GM15510 (cell line): ENCODE results near the gene EFEMP2.

ENCODE experiments used
- POLR2A ChIP-seq: IDR thresholded peaks from 3 replicates; pipeline ENCODE4 v1.6.1; 2011; ENCODE audit warnings: borderline replicate concordance; ENCODE audit not compliant: insufficient read length; ENCODE audit errors: extremely low read depth

EFEMP2 gene

GRCh38 chr11:65891219-65892136 is 18.9 kb upstream of the EFEMP2 start:
- peak; percentile 27 for TF ChIP-seq POLR2A

DNA sequence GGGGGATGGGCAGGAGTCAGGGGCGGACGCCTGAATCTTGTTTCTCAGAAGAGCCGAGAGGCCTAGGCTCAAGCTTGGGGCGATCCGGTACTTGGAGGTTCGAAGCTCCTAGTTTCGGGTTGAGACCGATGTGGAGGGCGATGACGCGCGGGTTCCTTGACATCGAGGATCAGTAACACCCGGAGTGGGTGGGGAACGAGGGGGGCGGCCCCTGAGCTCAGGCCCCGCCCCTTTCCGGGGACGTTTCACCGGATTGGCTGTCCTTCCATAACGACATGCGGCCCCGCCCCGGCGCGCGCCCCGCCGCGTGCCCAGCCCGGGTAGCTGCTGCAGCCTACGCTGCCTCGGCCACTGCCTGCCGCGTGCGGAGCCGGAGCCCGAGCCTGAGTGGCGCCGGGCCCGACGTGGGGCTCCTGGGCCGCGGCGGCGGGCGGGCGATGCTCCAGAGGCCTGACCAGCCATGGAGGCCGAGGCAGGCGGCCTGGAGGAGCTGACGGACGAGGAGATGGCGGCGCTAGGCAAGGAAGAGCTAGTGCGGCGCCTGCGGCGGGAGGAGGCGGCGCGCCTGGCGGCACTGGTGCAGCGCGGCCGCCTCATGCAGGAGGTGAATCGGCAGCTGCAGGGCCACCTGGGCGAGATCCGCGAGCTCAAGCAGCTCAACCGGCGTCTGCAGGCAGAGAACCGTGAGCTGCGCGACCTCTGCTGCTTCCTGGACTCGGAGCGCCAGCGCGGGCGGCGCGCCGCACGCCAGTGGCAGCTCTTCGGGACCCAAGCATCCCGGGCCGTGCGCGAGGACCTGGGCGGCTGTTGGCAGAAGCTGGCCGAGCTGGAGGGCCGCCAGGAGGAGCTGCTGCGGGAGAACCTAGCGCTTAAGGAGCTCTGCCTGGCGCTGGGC is 18.0 kb upstream of the EFEMP2 start, which contains the start of gene CCDC85B:
Gene CCDC85B, plus strand, starts transcription at position 350 of the 895 bp plus-strand sequence. Its CDS starts 111 bp downstream, at position 461.
- peak; percentile 99 for TF ChIP-seq POLR2A

- peak; percentile 98 for TF ChIP-seq POLR2A
Observed at GRCh38 chr11:65888163-65888814, 15.7 kb upstream of the EFEMP2 start, which contains the start of gene FIBP. TSS of gene FIBP (minus strand) at chr11:65888471. CDS start at chr11:65888418, 53 bp downstream.

DNA sequence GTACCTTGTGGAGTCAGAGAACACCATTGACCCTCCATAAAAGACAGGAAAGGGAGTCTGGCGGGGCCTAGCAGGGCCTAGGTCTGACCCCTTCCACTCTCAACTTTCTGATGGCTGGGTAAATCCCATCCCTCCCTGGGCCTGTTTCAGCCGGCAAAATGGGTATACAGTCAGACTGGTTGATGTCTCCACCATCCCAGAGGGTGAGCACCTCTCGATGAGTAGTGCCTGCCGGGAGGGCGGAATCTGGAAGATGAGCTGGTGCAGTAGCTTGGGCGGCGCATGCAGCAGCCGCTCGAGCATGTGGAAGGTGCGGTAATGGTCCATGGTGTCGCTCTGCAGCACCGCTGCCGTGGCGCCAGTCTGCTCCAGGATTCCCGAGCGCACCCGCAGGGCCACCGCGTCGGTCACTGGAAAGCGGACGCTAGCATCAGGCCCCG is 15.1 kb upstream of the EFEMP2 start:
- no peak for TF ChIP-seq POLR2A

DNA sequence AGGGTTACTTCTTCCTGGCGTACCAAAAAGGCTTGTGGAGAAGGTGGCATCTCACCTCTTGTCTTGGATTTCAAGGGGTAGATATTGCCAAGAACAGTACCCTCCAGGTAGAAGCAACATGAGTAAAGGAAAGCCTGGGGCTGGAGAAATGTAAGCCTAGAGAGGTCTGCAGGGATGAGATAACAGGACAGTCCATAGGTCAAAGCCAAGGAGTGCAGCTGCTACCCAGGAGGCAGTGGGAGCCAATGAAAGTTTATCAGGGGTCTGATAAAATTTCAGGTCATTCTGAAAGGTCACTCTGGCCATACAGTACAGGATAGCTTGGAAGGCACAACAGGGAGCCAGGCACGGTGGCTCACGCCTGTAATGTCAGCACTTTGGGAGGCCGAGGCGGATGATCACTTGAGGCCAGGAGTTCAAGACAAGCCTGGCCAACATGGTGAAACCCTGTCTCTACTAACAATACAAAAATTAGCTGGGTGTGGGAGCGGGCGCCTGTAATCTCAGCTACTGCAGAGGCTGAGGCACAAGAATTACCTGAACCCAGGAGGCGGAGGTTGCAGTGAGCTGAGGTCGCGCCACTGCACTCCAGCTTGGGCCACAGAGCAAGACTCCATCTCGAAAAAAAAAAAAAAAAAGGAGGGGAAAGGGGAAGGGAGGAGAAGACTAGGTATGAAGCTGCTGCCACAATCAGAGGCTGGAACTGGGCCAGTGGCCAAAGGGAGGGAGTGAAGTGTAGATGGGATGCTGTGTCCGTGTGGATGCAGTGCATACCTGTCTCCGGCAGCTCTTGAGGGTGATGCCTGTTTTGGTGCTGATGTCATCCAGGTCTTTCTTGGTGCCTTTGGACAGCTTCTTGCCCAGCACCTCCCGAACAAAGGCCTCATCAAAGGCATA is 14.5 kb upstream of the EFEMP2 start:
- no peak for TF ChIP-seq POLR2A

DNA sequence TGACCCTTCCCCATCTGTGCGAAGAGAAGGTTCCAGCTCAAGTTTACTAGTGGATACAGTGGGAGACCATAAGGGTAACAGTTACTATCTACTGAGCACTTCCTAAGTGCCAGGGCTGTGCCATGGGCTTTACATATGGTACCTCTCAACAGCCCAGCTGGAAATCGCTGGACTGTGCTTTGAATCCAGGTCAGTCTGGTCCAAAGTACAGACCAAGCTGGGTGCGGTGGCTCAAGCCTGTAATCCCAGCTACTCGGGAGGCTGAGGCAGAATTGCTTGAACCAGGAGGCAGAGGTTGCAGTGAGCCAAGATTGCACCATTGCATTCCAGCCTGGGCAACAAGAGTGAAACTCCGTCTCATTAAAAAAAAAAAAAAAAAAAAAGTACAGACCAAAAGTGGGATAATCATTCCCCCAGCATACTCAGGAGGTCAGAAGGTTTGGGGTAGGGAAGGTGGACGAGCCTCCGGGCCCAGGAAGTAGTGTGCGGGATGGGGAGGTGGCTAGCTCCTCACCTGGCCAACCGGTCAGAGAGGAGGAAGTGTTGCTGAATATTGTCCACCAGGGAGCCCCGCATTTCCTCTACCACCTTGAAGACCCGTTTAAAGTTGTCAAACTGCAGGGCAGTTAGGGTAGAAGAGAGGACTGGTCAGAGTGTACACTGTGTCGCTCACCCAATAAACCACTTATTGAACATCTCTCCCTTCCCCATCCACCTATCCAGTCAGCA is 13.4 kb upstream of the EFEMP2 start:
- no peak for TF ChIP-seq POLR2A

GRCh38 chr11:65885231-65885630 is 12.6 kb upstream of the EFEMP2 start:
- TF ChIP-seq POLR2A: no peak

- TF ChIP-seq POLR2A: no peak
Observed at GRCh38 chr11:65884716-65885092, 12.1 kb upstream of the EFEMP2 start.

DNA sequence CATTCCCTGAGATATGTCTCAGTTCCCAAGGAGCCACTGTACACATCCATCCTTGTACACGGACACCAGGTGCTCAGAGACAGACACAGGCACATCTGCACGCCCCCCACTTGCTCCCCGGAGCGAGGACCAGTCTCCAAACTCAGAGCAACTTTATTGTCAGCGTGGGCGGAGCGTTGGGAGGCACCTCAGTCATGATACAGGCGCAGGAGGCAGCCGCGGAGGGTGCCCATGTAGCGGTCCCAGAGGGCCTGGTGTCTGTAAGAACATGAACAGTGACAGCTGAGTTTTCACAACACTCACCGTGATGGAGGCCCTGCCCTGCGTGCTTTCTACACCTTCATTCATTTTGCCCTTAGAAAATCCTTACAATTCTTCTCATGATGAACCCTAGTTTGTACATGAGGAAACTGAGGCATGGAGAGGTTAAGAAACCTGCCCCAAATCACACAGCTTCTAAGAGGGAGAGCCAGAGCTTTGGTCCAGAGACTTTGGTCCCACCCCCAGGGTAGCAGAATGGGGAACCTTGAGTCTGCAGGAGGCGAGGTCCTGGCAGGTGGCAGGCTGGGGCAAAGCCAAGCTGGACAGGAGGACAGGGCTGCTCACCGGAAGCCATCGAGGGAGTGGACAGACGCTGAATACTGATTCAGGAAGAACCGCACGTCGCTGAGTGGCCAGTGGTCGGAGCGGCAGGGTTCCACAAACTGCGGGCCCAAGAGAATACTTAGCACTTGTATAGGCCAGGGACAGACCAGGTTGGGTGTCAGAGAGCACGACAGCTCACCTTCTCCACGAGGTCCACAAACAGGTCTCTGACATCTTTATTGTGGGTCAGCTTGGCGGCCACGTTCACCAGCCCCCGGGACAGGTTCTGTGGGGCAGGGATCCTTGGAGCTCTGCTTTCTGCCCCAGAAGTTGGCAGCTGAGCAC is 11.5 kb upstream of the EFEMP2 start:
- no peak for TF ChIP-seq POLR2A

- no peak for TF ChIP-seq POLR2A
Observed at GRCh38 chr11:65883058-65883761, 10.6 kb upstream of the EFEMP2 start.
